Stimulated activated CD4-positive, alpha-beta T cell treated with anti-CD3 and anti-CD28 coated beads, TNF-alpha, amount 100 ng/mL, for 48 hours (primary cell): ENCODE measurements around the gene OLFM2.
"Not testable (repeated sequence)": the region's sequence is repeated elsewhere in the genome, so short reads cannot be mapped to it uniquely, and the experiment has no call there.

ENCODE experiments used
- DNase-seq, 3 donors: peaks; one replicate each; pipeline ENCODE4 v3.0.0-alpha.2; 2020; ENCODE audit warnings: low read depth in 3 of 3

The OLFM2 gene

DNA sequence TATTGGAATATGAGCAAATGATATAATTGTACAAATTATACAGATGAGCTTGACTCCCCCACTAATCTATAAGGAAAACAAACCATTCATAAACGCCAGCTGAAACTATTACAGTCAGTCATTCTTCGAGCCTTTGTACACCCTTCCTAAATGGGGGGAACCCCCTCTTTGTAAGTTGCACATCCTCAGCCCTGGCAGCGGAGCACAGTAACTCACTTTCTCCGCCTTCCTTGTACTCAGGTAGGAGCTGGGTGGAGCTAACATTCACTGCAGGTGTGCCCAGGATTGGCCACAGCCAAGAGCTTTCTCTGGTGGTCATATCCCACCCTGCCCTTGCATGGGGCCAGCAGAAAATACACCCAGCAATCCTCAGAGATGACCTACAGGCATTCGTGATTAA, 72.6 kb downstream of the OLFM2 start:
- no peak for DNase-seq

DNA sequence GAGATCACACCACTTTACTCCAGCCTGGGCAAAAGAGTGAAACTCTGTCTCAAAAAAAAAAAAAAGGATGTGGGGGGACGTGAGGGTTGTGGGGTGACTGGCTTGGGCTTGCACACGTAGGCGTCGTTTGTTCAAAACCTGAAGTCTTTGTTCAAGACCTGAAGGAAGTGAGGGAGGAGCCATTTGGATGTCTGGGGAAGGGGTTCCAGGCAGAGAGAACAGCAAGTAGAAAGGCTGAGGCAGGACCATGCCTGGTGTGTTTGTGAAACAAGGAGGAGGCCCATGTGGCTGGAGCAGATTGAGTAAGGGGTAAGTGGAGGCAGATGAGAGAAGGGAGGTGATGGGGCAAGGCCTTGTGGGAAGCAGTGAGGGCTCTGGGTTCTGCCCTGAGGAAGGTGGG, 73.4 kb downstream of the OLFM2 start:
- DNase-seq, result no peak

DNA sequence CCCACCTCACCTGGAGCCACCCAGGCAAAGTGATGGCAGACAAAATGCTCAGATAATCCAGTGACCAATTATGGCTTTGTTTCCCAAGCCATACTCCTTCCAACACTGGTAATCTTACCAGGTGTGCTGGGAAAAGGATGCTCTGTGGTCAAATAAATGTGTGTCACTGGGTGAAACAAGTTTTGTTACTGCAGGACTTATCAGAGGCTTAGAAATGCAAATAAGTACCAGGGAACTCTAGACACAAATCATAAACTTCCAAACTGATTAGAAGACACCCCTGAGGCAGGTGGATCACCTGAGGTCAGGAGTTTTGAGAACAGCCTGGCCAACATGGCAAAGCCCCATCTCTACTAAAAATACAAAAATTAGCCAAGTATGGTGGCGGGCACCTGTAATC, 74.8 kb downstream of the OLFM2 start:
- DNase-seq, result no peak

DNA sequence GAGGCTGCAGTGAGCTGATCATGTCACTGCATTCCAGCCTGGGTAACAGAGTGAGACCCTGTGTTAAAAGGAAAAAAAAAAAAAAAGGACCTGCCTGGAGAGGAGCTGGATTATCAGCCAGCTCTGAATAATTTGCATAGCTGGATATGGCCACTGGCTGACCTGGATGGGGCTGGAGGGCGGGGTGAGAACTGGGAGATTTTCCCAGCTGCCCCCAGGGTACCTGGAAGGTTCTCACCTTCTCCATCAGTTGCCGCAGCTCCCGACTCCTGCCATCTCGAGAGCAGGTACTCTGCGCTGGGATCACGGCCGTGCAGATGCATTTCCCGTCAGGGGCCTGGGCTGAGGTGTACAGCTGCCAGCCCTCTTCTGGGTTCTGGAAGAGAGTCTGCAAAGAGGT, 75.9 kb downstream of the OLFM2 start:
- DNase-seq, result no peak

DNA sequence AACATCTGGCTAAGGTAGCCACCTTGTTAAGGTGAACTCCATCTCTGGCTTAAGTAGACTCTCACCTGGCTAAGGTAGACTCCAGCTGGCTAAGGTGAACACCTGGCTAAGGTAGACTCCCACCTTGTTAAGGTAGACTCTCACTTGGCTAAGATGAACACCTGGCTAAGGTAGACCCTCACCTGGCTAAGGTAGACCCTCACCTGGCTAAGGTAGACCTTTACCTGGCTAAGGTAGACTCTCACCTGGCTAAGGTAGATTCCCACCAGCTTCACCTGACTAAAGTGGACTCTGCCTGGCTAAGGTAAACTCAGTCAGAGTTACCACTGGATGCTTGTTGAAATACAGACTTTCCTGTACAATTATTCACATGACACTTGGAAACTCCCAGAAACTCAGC, 77.5 kb downstream of the OLFM2 start:
- no peak for DNase-seq

DNA sequence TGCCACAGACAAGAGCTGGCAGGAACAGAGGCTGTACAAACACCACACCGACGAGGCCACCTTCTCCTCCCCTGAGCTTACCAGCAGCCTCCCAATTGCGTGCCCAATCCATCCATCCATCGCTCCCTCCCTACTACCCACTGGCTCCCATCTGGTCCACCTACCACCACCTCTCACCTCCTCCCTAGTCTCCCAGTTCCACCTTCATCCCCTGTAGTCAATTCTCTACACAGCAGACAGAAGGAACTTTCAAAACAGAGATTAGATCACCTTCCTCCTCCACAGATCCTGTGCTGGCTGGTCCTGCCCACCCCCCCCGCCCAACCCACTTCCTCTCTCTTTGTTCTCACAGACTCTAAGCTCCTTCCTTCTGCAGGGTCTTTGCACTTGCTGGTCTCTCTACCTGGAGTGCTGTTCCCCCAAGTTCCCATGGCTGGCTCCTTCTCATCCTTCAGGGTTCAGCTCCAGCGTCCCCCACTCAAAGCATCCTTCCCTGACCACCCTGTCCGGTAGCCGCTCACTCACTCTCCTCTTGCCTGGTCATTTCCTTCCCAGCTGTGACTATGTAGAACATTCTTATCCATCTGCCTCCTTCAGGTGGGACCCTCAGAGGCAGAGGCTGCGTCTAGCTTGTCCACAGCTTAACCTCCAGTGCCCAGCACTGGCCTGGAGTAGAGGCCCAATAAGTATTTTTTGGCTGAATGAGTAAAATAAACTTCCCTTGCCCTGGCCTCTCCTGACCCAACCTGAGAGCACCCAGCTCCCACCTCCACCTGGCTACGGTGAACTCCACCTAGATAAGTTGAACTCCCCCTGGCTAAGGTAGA, 78.2 kb downstream of the OLFM2 start:
- no peak for DNase-seq

DNA sequence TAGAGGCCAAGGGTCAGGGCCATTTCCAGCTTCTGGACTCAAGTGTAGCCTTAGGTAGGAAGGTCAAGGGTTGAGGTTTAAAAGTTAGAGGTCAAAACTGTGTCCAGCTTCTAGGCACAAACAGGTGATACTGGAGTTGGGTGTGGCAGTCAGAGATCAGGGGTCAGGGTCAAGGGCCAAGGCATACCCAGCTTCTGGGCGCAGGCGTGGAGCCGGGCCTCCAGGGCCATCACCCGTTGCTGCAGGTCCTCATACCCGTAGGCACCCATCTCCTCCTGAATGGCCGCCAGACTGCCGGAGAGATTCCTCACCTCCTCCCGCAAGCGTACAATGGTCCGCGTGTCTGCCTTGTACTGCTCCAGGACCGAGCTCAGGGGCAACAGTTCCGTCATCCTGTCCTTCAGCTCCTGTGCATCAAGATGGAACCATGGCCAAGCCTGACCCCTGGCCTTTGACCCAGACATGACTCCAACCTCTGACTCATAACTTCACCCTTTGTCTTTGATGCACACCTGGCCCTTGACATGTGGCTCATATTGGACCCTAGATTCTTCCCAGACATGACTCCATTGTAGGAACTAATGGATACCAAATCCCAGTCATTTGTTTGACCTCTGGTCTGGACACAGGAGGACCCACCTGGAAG, 79.1 kb downstream of the OLFM2 start:
- no peak for DNase-seq

DNA sequence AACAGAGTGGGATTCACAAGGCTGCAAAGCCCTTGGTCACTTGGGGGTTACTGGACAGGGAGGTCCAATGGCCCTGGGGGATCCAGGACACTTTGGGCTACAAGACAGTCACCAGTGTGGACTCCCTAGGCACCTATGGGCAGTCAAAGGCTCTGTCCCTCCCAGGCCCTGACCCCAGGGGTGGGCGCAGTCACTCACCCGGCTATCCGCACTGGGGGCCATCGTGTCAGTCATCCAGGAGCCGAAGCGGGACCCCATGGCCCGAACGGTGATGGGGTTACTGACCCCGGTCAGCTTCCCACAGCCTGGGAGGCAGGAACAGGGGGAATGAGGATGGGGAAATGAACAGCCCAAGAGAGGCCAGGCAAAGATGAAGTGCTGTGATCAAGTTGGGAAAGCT, 79.7 kb downstream of the OLFM2 start:
- no peak for DNase-seq

DNA sequence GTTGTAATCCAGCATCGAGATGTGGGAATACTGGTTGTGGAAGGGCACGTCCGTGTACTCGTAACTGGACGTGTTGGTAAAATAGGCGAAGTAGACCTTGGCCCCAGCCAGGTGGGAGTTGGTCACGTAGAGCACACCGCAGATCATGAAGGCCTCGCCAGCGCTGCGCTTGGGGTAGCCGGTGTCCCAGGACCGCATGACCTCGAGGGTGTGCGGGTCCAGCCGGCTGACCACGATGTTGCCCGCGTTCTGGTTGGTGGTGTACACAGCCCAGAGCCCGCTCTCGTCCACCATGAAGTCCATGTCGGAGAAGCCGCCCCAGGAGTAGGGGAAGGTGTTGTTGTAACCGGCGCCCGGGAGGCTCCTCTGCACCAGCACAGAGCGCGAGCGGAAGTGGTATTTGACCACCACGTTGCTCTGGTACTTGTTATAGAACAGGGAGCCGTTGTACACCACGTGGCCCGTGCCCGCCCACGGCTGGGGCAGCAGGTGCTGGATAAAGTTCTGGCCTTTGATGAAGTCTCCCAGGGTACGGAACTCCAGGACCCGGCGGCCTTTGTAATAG, 82.0 kb downstream of the OLFM2 start:
- DNase-seq, result no peak

DNA sequence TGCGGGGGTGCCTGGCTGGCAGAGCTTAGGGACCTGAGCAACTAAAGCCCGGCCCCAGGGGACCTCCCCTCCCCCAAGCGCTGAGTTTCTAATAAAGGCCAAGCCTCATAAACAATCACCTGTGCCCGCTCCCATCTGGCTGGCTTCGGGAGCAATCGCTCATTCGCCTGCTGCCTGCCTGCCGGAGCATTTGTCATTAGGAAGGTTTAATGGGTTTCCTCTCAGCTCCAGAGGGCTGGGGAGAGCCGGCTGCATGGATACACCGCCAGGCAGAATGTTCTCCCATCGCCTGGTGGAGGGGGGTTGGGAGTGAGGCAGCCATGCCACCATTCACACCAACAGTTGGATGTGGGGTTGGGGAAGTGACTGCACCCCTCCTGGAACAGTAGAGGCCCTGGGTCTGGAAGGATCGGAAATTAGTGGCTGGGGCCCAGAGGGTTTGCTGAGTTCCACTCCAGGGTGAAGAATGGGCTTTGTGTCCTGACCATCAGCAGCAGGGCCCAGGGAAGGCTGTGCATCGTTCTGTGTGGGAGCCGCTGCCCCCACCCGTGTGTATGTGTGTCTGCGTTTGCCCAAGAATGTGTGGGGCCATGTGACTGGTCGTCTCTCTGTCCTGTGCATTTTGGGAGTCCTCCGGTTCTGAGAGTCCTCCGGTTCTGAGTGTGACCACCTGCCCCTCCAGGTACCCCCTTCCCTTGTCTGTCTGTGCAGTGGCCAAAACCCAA, 85.9 kb downstream of the OLFM2 start:
- DNase-seq, result no peak

DNA sequence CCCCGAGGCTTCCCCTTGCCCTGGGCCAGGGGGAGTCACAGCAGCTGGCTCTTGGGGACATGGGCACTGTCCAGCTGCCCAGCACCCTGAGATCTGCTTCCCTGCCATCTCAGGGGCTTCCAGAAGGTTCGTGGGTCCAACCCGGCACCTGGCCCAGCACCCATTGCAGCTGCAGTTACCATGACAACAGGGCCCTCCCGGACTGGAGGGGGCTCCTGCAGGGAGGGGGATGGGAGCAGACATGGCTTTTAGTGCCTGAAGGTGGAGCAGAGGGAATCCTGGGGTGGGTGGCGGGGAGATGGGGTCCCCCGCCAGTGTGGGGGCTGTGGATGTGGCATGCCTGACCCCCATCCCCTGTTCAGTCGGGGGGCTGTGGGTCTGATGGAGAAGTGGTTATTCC, 86.5 kb downstream of the OLFM2 start:
- DNase-seq, result no peak

DNA sequence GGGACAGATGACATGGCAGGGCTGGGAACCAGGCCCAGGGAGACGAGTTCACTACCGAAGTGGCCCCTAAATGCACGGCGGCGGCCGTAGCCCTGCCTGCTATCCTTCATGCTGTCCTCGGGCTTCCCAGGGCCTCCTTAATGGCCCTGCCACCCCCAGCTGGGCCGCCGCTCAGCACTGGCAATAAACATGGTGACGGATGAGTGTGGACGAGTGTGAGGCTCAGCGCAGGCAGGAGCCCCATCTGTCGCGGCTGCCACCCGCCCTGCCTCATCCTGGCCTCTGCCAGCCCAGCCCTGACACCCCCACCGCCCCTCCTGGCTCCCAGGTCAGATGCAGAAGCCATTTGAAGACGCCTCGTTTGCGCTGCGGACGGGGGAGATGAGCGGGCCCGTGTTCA, 87.6 kb downstream of the OLFM2 start:
- DNase-seq, result no peak

DNA sequence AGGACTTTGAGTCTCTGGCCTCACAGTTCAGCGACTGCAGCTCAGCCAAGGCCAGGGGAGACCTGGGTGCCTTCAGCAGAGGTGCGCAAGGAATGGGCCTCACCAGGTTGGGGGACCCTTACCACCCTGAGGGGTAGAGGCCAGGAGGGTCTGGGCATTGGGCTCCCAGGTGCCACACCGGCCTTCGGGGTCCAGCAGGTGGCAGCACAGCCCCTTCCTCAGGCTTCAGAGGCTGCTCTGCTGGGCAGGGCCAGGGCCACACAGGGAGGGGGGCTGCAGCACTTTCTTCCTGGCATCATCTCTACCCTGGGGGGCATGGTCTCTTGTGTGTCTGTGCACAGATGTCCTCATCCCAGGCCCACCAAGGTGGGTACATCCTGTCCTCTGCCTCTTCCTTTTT, 88.3 kb downstream of the OLFM2 start:
- DNase-seq, result no peak

DNA sequence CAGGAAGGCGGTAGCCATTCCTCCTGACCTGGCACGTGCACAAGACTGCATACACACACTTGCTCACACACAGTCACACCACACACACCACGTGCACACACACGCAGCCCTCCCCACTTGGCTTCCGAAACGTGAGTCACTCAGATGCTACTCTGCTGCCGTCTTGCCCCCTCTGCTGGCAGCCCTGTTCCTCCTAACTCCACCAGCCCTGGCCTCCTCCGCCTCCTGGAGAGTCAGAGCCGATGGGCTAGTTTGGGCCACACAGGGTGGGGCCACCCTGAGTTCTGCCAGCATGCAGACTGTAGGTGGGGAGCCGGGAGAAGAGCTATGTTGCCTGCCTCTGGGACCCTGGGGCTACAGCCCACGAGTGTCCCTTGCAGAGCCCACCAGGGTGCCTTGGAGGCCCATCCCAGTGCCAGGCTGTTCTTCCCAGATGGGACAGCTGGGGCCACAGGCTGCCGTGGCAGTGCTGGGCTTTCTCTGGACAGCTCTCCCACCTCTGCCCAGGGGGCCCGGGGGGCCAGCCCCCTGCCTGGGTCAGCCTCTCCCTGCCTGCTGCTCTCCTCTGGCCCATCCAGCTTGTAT, 89.1 kb downstream of the OLFM2 start:
- peak in 2 of 3 donors; percentile 44 to 53 for DNase-seq

DNA sequence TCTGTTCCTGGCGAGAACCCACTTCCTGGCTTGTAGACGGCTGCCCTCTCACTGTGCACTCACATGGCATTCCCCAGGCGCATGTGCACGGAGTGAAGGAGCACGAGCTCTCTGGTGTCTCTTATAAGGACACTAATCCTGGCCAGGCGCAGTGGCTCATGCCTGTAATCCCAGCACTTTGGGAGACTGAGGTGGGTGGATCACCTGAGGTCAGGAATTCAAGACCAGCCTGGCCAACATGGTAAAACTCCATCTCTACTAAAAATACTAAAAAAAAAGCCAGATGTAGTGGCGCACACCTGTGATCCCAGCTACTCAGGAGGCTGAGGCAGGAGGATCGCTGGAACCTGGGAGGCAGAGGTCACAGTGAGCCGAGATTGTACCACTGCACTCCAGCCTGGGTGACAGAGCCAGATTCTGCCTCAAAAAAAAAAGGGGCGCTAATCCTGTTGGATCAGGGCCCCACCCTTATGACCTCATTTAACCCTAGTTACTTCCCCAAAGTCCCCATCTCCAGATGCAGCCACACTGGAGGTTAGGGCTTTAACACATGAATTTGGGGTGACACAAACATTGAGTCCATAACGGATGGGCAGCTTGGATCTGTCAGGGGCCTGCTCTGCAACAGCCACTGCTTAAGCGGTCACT, 92.6 kb downstream of the OLFM2 start:
- DNase-seq, result not testable (repeated sequence)

DNA sequence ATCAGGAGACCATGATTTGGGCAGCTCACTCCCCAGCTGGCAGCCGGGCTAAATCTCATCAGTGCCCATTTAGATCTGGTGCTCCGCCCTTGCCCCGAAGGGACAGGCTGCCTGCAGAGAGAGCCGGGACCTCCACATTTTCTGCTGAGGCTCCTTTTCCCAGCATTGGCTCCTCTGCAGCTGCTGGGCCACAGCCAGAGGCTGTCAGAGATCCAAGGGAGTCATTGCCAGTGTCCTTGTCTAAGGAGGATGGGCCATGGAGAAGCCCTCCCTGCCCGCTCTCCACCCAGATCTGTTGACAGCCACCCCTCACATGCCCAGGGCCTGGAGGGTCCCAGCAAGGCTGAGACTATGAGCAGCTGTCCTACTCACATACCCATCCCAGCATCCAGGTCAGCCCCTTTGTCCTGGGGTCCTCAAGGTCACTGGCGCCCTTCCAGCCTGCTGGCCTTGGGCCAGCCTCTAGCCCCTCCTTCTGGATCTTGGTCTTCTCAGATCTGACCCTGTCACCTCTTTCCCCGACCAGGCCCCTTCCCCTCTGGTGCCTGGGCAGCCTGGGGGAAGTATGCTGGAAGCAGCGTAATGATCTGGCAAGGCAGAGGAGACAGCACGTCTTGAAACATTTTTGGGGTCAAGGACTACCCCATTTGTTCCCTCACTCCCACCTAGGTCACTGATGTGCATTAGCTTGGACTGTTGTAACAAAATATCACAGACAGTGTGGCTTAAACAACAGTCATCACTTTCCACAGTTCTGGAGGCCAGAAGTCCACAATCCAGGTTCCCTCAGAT, 93.3 kb downstream of the OLFM2 start:
- DNase-seq, result no peak

DNA sequence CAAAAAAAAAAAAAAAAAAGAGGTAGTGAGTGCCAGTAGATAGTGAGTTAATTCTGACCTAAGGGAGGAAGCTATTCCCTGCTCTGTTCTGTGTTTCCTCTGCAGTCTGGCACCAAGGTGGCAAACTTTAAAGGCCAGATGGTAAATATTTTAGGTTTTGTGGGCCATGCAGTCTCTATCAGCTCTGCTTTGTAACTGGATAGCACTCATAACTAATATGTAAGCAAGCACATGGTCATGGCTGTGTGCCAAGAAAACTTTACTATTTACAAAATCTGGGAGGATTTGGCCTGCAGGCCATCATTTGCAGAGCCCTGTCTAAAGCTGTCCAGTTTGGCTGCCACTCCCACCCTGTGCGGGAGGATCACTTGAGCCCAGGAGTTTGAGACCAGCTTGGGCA, 96.9 kb downstream of the OLFM2 start:
- DNase-seq, result no peak

DNA sequence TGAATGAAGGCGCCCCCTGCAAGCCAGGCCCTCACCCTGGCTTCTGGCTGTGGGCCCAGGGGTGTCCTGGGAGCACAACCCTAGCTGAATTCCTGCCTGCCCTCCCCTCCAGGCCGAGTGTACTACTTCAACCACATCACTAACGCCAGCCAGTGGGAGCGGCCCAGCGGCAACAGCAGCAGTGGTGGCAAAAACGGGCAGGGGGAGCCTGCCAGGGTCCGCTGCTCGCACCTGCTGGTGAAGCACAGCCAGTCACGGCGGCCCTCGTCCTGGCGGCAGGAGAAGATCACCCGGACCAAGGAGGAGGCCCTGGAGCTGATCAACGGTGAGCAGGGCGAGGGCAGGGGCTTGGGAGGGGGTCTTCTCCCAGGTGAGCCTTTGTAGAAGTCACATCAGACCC, 98.0 kb downstream of the OLFM2 start:
- DNase-seq, result no peak

DNA sequence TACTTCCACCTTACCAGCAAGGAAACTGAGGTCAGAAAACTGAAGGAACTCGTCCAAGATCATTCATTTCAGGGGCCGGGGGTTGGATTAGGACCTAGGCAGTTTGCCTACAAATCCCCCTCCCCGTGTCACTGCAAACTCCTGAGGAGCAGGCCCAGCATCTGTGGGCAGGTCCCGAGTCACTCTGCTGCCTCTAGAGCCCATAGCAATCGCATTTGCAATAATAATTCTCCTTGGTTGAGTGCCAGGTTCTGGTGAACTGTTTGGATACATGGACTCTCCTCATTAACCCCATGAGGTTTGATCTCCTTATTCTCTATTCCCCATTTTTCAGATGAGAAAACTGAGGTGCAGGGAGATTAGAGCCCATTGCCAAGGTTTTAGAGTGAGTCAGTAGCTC, 100.3 kb downstream of the OLFM2 start:
- no peak for DNase-seq

DNA sequence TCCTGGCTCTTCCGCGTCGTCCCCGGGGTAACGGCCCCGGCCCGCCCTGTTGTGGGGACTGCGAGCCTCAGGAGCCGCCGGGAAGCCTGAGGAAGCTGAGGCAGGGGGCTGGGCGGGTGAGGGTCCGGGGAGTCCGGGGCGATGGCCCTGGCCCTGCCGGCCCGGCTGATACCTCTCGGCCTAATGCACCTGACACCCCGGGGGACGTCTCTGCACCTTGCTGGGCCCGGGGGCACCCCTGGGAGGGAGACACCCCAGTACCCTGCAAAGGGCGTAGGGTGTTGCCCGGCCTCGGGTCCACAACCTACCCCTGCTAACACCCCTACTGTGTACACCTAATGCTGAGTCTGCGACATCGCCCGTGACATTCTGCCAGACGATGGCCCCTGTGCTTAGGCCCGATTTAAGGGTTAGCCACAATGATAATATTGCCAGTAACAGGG, 100.8 kb downstream of the OLFM2 start:
- DNase-seq, result no peak
